WI38 (cell line): ENCODE measurements around the gene MAK.
A peak's percentile ranks its signal among the peaks of the same experiment; 100 is the strongest.

Source experiments
- H3K4me3 ChIP-seq: 2 replicates; pipeline ENCODE4 v1.5.1; 2011; ENCODE audit warnings: low read depth, mild to moderate bottlenecking, control low read depth, low read length
- TF ChIP-seq, protein P1 (sequence below): IDR thresholded peaks from 2 replicates; pipeline ENCODE4 v1.5.1; 2012; ENCODE audit warnings: low read depth, mild to moderate bottlenecking, control low read depth, low read length

MAK gene

DNA sequence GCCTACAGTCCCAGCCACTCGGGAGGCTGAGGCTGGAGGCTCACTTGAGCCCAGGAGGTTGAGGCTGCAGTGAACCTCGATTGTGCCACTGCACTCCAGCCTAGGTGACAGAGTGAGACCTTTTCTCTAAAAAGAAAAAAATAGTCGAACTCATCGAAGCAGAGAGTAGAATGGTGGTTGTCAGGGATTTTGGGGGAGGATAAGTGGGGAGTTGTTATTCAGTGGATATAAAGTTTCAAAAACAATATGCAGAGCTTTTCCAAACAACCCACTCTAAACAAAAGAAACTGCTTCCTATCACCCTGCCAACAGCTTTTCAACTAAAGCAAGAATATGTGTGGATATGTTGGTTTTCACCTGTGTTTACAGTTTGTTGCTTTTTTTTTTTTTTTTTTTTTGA is 11.6 kb upstream of the MAK start:
- H3K4me3 ChIP-seq = no peak overlapping the region
- TF ChIP-seq, protein P1, sequence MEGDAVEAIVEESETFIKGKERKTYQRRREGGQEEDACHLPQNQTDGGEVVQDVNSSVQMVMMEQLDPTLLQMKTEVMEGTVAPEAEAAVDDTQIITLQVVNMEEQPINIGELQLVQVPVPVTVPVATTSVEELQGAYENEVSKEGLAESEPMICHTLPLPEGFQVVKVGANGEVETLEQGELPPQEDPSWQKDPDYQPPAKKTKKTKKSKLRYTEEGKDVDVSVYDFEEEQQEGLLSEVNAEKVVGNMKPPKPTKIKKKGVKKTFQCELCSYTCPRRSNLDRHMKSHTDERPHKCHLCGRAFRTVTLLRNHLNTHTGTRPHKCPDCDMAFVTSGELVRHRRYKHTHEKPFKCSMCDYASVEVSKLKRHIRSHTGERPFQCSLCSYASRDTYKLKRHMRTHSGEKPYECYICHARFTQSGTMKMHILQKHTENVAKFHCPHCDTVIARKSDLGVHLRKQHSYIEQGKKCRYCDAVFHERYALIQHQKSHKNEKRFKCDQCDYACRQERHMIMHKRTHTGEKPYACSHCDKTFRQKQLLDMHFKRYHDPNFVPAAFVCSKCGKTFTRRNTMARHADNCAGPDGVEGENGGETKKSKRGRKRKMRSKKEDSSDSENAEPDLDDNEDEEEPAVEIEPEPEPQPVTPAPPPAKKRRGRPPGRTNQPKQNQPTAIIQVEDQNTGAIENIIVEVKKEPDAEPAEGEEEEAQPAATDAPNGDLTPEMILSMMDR = no peak

DNA sequence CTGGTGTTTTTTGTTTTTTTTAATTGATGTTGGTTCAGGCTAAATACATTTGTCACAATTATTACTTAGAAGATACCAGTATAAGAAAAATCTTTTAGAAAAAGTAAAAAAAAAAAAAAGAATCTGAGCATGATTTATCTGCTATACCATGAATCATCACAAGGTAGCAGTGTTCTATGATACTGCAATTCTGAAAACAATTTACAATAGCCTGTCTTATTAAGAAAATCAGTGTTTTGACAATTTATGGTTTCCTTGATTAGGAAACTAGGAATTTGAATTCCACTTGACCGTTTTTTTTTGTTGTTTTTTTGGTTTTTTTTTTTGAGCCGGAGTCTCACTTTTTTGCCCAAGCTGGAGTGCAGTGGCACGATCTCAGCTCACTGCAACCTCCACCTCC is 9.3 kb upstream of the MAK start:
- TF ChIP-seq, protein P1 = no peak
- no peak overlapping the region for H3K4me3 ChIP-seq

DNA sequence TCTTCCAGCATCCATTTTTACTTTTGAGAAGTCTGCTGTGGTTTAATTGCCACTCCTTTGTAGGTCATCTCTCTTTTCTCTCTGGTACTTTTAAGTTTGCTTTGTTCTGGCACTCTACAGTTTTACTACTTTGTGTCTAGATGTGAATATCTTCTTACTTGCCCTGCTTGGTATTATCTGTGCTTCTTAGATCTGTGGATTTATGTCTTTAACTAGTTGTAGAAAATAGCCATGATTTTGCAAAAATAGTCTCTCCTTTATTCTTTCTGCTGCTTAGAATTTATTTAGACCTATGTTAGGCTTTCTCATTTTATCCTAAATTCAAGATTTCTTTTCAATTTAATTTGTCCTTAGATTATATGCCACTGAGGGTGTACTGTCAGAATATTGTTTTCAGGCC is 5.2 kb upstream of the MAK start:
- no peak overlapping the region for H3K4me3 ChIP-seq
- TF ChIP-seq, protein P1 = no peak

DNA sequence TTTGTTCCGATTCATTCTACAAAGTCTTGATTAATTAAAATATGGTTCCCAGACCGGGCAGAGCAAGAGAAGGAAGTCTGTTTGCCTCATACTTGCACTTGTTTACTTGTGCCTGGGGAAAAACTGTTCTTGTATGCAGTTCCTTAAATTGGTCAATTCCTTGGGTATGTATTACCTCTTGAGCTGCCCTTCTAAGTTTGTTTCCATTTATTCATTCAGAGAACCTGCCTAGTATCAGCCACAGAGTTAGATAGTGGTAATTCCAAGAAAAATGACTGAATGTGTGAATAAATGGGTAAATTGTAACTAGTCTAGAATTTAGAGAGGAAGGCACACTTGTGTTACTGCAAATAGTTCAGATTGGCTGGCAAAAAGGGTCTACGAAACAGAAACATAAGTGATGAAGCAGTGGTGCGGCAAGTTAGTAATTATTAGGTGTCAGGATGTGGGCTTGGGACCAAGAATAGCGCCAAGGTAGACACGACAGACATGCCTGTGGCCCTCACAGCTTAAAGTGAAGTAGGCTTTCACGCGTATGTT is 525 bp upstream of the MAK start:
- TF ChIP-seq, protein P1 = no peak
- no peak overlapping the region; the same call in 1 of the 2 replicates for H3K4me3 ChIP-seq

DNA sequence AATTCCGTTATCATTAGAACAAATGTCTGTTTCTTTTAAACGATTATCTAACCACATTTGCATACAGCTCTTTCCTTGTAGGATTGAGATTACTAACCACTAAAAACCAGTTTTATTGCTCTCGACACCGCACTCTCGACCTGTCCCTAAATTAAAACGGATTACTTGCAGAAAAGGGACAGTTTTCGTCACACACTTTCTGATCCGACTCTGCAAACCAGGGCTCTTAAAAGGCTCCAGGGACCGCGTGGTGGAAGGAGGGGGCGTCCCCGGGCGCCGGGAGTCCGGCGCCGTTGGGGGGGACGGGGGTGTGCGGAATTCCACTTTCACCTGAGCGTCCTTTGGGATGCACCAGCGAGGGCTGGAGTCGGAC is 731 bp downstream of the MAK start:
- H3K4me3 ChIP-seq = peak overlapping the region; percentile 61
- TF ChIP-seq, protein P1 = no peak

DNA sequence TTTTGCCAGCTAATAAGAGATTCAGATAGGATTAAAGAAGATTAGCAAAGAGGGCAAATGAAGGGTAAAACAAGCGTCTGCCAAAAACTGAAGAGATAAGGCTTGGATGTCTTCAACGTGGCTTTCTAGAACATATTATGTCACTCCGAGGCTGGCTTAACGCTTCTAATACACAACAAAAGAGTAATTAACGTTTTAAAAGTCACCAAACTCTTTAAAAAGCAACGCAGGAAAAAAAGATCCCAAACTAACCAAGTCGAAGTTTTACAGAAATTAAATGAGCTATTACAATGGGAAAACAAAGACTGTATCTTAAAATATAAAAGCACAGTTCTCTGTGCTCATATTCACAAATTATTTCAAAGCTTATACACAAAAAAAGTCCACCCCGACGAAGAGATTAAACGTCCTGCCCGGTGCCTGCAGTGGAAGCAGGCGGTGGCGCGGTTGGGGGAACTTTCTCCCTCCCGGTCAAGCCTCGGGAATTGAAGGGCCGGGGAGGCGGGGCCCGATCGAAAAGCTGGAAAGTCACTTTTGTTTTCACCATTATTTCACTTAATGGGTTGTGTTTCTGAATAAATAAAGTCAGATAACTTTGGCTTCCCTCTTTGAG is 1.2 kb downstream of the MAK start:
- TF ChIP-seq, protein P1 = no peak

DNA sequence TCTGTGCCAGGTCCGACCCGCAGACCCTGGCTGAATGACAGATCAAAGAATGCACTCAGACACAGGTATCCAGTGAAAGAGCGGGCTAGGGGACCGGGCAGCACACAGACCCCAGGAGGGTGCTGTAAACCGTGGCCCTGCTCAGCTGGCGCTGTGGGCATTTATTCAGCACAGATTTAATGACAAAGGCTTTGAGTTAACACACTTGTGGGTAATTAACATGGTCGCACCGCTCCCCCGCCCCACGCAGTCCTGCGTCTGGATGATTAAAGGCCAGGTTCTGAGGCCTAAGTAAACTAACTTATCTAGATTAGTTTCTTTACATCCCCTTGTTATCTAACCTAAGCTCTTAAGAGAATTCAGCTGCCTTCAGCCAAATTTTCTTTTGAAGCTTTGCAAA is 3.5 kb downstream of the MAK start:
- no peak overlapping the region for H3K4me3 ChIP-seq

More for the DNA sequence above, 1.2 kb downstream of the MAK start:
- H3K4me3 ChIP-seq = peak overlapping the region; percentile 61

More for the DNA sequence above, 3.5 kb downstream of the MAK start:
- TF ChIP-seq, protein P1 = no peak
